Upper lobe of left lung (tissue), 6 donors: ENCODE results near the gene EMILIN3. TPM values are rescaled to one million over a fixed set of nuclear protein-coding genes. Genes with fewer than 3 reads are reported as not detected.

Experiments used
- ATAC-seq, 2 donors: fragments of 200-7000 bp; cut with Tn5 transposase; one replicate each; pipeline ENCODE4 v1.9.1; 2022; ENCODE audit warnings: mild to moderate bottlenecking in 2 of 2, moderate library complexity in 2 of 2; ENCODE audit not compliant: low FRiP score in 2 of 2
- DNase-seq, 2 donors: peaks; one replicate each; pipeline ENCODE4 v3.0.0-alpha.2; 2019 to 2020
- H3K27ac ChIP-seq, 4 donors: fragments of 200-600 bp; sonication (generic); one replicate each; pipeline ENCODE4 v1.5.1; 2016 to 2019
- H3K27me3 ChIP-seq, 4 donors: fragments of 200-600 bp; sonication (generic); one replicate each; pipeline ENCODE4 v1.5.1; 2017 to 2019
- H3K36me3 ChIP-seq, 4 donors: fragments of 200-600 bp; sonication (generic); one replicate each; pipeline ENCODE4 v1.5.1; 2016 to 2019
- H3K4me1 ChIP-seq, 4 donors: fragments of 200-600 bp; sonication (generic); one replicate each; pipeline ENCODE4 v1.5.1; 2018 to 2019
- H3K4me3 ChIP-seq, 4 donors: fragments of 200-600 bp; sonication (generic); one replicate each; pipeline ENCODE4 v1.5.1; 2017 to 2019; ENCODE audit warnings: mild to moderate bottlenecking in 2 of 4, moderate library complexity in 1 of 4
- H3K9me3 ChIP-seq, 4 donors: fragments of 200-600 bp; sonication (generic); one replicate each; pipeline ENCODE4 v1.5.1; 2018 to 2019
- CTCF ChIP-seq, 6 experiments: fragments of 450-650 bp in 4 of 6; fragments of 200-600 bp in 2 of 6; sonication (generic) in 2 of 6; IDR thresholded peaks; one replicate each; pipeline ENCODE4 v1.5.1; 2016 to 2019; ENCODE audit warnings: antibody characterized with exemption in 6 of 6
- EP300 ChIP-seq, 4 donors: sonication (generic); formaldehyde crosslinking; IDR thresholded peaks; one replicate each; pipeline ENCODE4 v1.5.1; 2017; ENCODE audit warnings: antibody characterized with exemption in 4 of 4, control low read depth in 2 of 4
- POLR2A ChIP-seq, 4 donors: fragments of 450-650 bp; IDR thresholded peaks; one replicate each; pipeline ENCODE4 v1.5.1; 2016 to 2017; ENCODE audit warnings: antibody characterized with exemption in 4 of 4, mild to moderate bottlenecking in 2 of 4
- POLR2AphosphoS5 ChIP-seq, 2 donors: sonication (generic); formaldehyde crosslinking; IDR thresholded peaks; one replicate each; pipeline ENCODE4 v1.5.1; 2017; ENCODE audit warnings: antibody characterized with exemption in 2 of 2
- WGBS, 2 donors: methylation state at CpG; one replicate each; pipeline ENCODE4 v1.1.5; 2017 to 2018; 5-methylcytosine and 5-hydroxymethylcytosine counted together
- total RNA-seq, 6 donors: library from RNA; depleted of rRNA in 4 of 6; stranded (reverse); fragments of >200 nt in 4 of 6; gene quantifications; one replicate each; pipeline versions ENCODE4 v1.1.0 to v1.2.1, GENCODE V29; 2016 to 2021
- donor health status: DM: no; HTN: no; CAD: no; lungs with moderate emphysema.
- donor health status: DM: no; HTN: yes; CAD: no; lungs with severe emphysema.

The EMILIN3 gene
- total RNA-seq, 6 donors from 2014 or later = 0.06 to 0.61 (median 0.16) TPM; not detected in 2

- H3K4me1 ChIP-seq = peaks cover 10 to 16% (median 10%) of the 10 kb centered on the region in 4 donors
- no peak for DNase-seq
- no peaks in the 10 kb centered on the region for H3K36me3 ChIP-seq
- TF ChIP-seq POLR2A (IDR thresholded peaks at IDR 0.05) = no peak
- TF ChIP-seq POLR2AphosphoS5 (IDR thresholded peaks at IDR 0.05) = no peak
- TF ChIP-seq CTCF (IDR thresholded peaks at IDR 0.05) = no peak
- no peak for TF ChIP-seq EP300 (IDR thresholded peaks at IDR 0.05)
- H3K4me3 ChIP-seq = no peak overlapping the region
- 40 to 84% methylated on average over 1 of the region's 1 CpG for WGBS, 2 donors
- no peaks in the 10 kb centered on the region for H3K27me3 ChIP-seq
- no peak overlapping the region for H3K27ac ChIP-seq
- no peaks in the 10 kb centered on the region for H3K9me3 ChIP-seq
- ATAC-seq = no peak
These were observed 31.0 kb downstream of the EMILIN3 start for GRCh38 chr20:41335591-41335990.

GRCh38 chr20:41334443-41335421 lies 31.9 kb downstream of the EMILIN3 start:
- no peaks in the 10 kb centered on the region for H3K9me3 ChIP-seq
- H3K4me3 ChIP-seq = no peak overlapping the region
- H3K27ac ChIP-seq = peak overlapping the region in 3 of 4 donors; percentile 25 to 67 (median 53)
- H3K27me3 ChIP-seq = no peaks in the 10 kb centered on the region
- ATAC-seq = no peak
- TF ChIP-seq CTCF (IDR thresholded peaks at IDR 0.05) (no peak), POLR2A (IDR thresholded peaks at IDR 0.05) (no peak), EP300 (IDR thresholded peaks at IDR 0.05) (no peak), POLR2AphosphoS5 (IDR thresholded peaks at IDR 0.05) (no peak)
- WGBS, 2 donors = 70 to 86% methylated on average over 9 to 15 of the region's 15 CpGs
- no peaks in the 10 kb centered on the region for H3K36me3 ChIP-seq
- DNase-seq = peak in 1 of 2 donors; percentile 52
- H3K4me1 ChIP-seq = peaks cover 6 to 16% (median 10%) of the 10 kb centered on the region in 4 donors

GRCh38 chr20:41334036-41334435 lies 32.6 kb downstream of the EMILIN3 start:
- Histone ChIP-seq H3K4me1 (peaks cover 11 to 20% (median 12%) of the 10 kb centered on the region in 4 donors), H3K36me3 (no peaks in the 10 kb centered on the region), H3K27me3 (no peaks in the 10 kb centered on the region), H3K4me3 (no peak overlapping the region), H3K9me3 (no peaks in the 10 kb centered on the region), H3K27ac (peak overlapping the region in 3 of 4 donors; percentile 25 to 67 (median 53))
- DNase-seq (no peak), ATAC-seq (no peak)
- WGBS, 2 donors = 90 to 91% methylated on average over 2 of the region's 2 CpGs
- no peak for TF ChIP-seq EP300 (IDR thresholded peaks at IDR 0.05)
- TF ChIP-seq POLR2A (IDR thresholded peaks at IDR 0.05) = no peak
- TF ChIP-seq POLR2AphosphoS5 (IDR thresholded peaks at IDR 0.05) = no peak
- TF ChIP-seq CTCF (IDR thresholded peaks at IDR 0.05) = no peak

GRCh38 chr20:41331731-41332130 lies 34.9 kb downstream of the EMILIN3 start:
- TF ChIP-seq CTCF (IDR thresholded peaks at IDR 0.05) (no peak), EP300 (IDR thresholded peaks at IDR 0.05) (no peak), POLR2A (IDR thresholded peaks at IDR 0.05) (no peak), POLR2AphosphoS5 (IDR thresholded peaks at IDR 0.05) (no peak)
- H3K4me3 ChIP-seq = no peak overlapping the region

More at GRCh38 chr20:41331731-41332130, 34.9 kb downstream of the EMILIN3 start:
- DNase-seq (peak in 1 of 2 donors; percentile 70), ATAC-seq (no peak)
- Histone ChIP-seq H3K27me3 (no peaks in the 10 kb centered on the region), H3K36me3 (no peaks in the 10 kb centered on the region), H3K4me1 (peaks cover 15 to 25% (median 17%) of the 10 kb centered on the region in 4 donors), H3K27ac (no peak overlapping the region), H3K9me3 (no peaks in the 10 kb centered on the region)
- whole genome bisulfite sequencing, 2 donors = 71 to 80% methylated on average over 4 of the region's 4 CpGs
